DOHH2 (cell line): ENCODE measurements around the gene PDGFD.

Experiments used
- H3F3A ChIP-seq: fragments of 200-600 bp; sonication (generic), shearing (Covaris generic); 2 replicates; pipeline ENCODE4 v1.6.0; 2016; ENCODE audit warnings: antibody characterized with exemption, mild to moderate bottlenecking; ENCODE audit not compliant: control insufficient read depth, insufficient read depth
- H3K27ac ChIP-seq: fragments of 200-600 bp; sonication (generic); 2 replicates; pipeline ENCODE4 v1.5.1; 2014; ENCODE audit warnings: low read depth, mild to moderate bottlenecking, low read length, moderate library complexity
- H3K27me3 ChIP-seq: fragments of 200-600 bp; sonication (generic); 2 replicates; pipeline ENCODE4 v1.6.1; 2014; ENCODE audit warnings: mild to moderate bottlenecking, low read length, mixed read lengths; ENCODE audit not compliant: control insufficient read depth
- H3K36me3 ChIP-seq: fragments of 200-600 bp; sonication (generic); 2 replicates; pipeline ENCODE4 v1.6.1; 2014; ENCODE audit warnings: mild to moderate bottlenecking, low read length, moderate library complexity, mixed read lengths; ENCODE audit not compliant: control insufficient read depth
- H3K4me1 ChIP-seq: fragments of 200-600 bp; sonication (generic); 2 replicates; pipeline ENCODE4 v1.6.1; 2014; ENCODE audit warnings: mild to moderate bottlenecking, low read length, mixed read lengths; ENCODE audit not compliant: control insufficient read depth
- H3K4me2 ChIP-seq: fragments of 200-600 bp; sonication (generic); 2 replicates; pipeline ENCODE4 v1.6.0; 2014; ENCODE audit warnings: mild to moderate bottlenecking, low read length, moderate library complexity
- H3K4me3 ChIP-seq: fragments of 200-600 bp; sonication (generic); 2 replicates; pipeline ENCODE4 v1.5.1; 2014; ENCODE audit warnings: mild to moderate bottlenecking, low read length, mixed read lengths
- H3K79me2 ChIP-seq: fragments of 200-600 bp; sonication (generic); 2 replicates; pipeline ENCODE4 v1.6.1; 2014; ENCODE audit warnings: mild to moderate bottlenecking, low read length, mixed read lengths; ENCODE audit not compliant: control insufficient read depth
- H3K9me2 ChIP-seq: fragments of 200-600 bp; sonication (generic); replicated peaks from 2 replicates; pipeline ENCODE4 v1.6.1; 2014; ENCODE audit warnings: mild to moderate bottlenecking, low read length, mixed read lengths; ENCODE audit not compliant: control insufficient read depth
- H3K9me3 ChIP-seq: fragments of 200-600 bp; sonication (generic); 2 replicates; pipeline ENCODE4 v1.6.1; 2014; ENCODE audit warnings: antibody characterized with exemption, low read length, mixed read lengths; ENCODE audit not compliant: control insufficient read depth, insufficient read depth
- H4K20me1 ChIP-seq: fragments of 200-600 bp; sonication (generic); 2 replicates; pipeline ENCODE4 v1.6.0; 2014; ENCODE audit warnings: low read depth, mild to moderate bottlenecking, antibody characterized with exemption, low read length, moderate library complexity; ENCODE audit not compliant: control insufficient read depth, insufficient read depth
- CTCF ChIP-seq: fragments of 200-600 bp; sonication (generic); IDR thresholded peaks from one replicate; pipeline ENCODE4 v1.5.1; 2014; ENCODE audit warnings: antibody characterized with exemption, mild to moderate bottlenecking, low read depth, low read length; ENCODE audit not compliant: poor library complexity, severe bottlenecking
- EZH2phosphoT487 ChIP-seq: fragments of 200-600 bp; sonication (generic); IDR thresholded peaks from 2 replicates; pipeline ENCODE4 v1.6.1; 2017; ENCODE audit warnings: borderline replicate concordance, mild to moderate bottlenecking, antibody characterized with exemption, low read length, moderate library complexity, mixed read lengths

The PDGFD gene

DNA sequence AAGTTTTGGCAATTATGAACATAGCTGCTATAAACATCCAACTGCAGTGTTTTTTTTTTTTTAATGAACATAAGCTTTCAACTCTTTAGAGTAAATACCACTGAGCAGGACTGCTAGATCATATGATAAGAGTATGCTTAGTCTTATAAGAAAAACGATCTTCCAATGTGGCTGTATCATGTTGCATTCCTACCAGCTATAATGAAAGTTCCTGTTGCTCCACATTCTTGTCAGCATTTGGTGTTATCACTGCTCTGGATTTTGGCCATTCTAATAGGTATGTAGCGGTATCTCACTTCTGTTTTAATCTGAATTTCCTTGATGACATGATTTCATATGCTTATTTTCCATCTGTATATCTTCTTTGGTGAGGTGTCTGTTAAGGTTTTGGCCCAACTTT lies 50.4 kb downstream of the PDGFD start:
- Histone ChIP-seq H3K4me3 (no peak overlapping the region), H3F3A (no peaks in the 10 kb centered on the region), H3K9me2 (no peaks in the 10 kb centered on the region), H3K4me2 (no peak overlapping the region), H3K36me3 (no peaks in the 10 kb centered on the region), H4K20me1 (no peaks in the 10 kb centered on the region), H3K79me2 (no peaks in the 10 kb centered on the region), H3K4me1 (no peaks in the 10 kb centered on the region), H3K27ac (no peak overlapping the region), H3K9me3 (no peaks in the 10 kb centered on the region), H3K27me3 (no peaks in the 10 kb centered on the region)
- TF ChIP-seq CTCF: no peak
- TF ChIP-seq EZH2phosphoT487: no peak

DNA sequence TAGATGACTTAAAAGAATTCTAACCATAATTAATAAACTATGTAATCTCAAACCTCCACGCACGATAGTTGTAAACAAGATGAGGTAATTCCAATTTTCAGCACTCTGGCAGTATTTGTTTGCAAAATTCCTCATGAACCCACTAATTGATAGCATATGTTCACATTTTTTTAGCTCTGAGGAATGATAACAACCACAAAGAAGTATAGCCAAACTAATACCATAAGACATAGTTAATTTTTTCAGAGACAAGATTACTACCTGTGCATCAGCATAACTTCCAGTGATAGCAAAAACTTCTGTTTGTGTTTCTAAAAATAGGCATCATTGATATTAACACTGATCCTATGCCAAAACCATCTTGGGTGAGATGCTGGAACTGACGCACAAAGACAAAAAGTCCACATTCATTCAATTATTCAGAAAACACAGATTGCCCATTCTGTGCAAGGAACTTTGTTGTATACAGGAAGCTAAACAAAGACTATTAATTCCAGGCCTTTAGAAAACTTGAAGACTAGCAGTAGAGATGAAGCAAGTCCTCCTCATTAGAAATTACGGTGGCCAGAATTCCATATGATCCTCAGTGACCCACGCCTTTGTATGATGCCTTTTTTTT lies 57.7 kb downstream of the PDGFD start:
- H3K4me3 ChIP-seq: no peak overlapping the region
- no peak overlapping the region for H3K27ac ChIP-seq
- no peaks in the 10 kb centered on the region for H3K9me2 ChIP-seq
- no peak overlapping the region for H3K4me2 ChIP-seq
- no peaks in the 10 kb centered on the region for H3K79me2 ChIP-seq
- H3F3A ChIP-seq: no peaks in the 10 kb centered on the region
- H3K36me3 ChIP-seq: no peaks in the 10 kb centered on the region
- no peaks in the 10 kb centered on the region for H3K27me3 ChIP-seq
- TF ChIP-seq EZH2phosphoT487 (no peak), CTCF (no peak)
- H3K4me1 ChIP-seq: no peaks in the 10 kb centered on the region
- no peaks in the 10 kb centered on the region for H4K20me1 ChIP-seq
- no peaks in the 10 kb centered on the region for H3K9me3 ChIP-seq

- H3K79me2 ChIP-seq: no peaks in the 10 kb centered on the region
- no peak overlapping the region for H3K27ac ChIP-seq
- H3F3A ChIP-seq: no peaks in the 10 kb centered on the region
- H3K36me3 ChIP-seq: no peaks in the 10 kb centered on the region
- H3K27me3 ChIP-seq: no peaks in the 10 kb centered on the region
- H3K4me2 ChIP-seq: no peak overlapping the region
- H3K9me2 ChIP-seq: no peaks in the 10 kb centered on the region
- no peaks in the 10 kb centered on the region for H3K4me1 ChIP-seq
- no peaks in the 10 kb centered on the region for H3K9me3 ChIP-seq
- H3K4me3 ChIP-seq: no peak overlapping the region
- TF ChIP-seq EZH2phosphoT487 (no peak), CTCF (no peak)
- no peaks in the 10 kb centered on the region for H4K20me1 ChIP-seq
Measured at GRCh38 chr11:104105155-104105554, 58.8 kb downstream of the PDGFD start.
